Fibroblast of peridontal ligament (primary cell): ENCODE data around the gene EPHA10.

Experiments
- DNase-seq: peaks from one replicate; pipeline ENCODE4 v3.0.0-alpha.2; 2010; ENCODE audit errors: extremely low read depth

The EPHA10 gene

GRCh38 chr1:37676281-37677142 is 88.4 kb downstream of the EPHA10 start:
- no peak for DNase-seq

GRCh38 chr1:37673920-37674319 is 91.0 kb downstream of the EPHA10 start:
- no peak for DNase-seq

GRCh38 chr1:37672136-37672870 is 92.6 kb downstream of the EPHA10 start:
- DNase-seq, result no peak

- DNase-seq, result no peak
Observed at GRCh38 chr1:37671261-37671660, 93.7 kb downstream of the EPHA10 start.

GRCh38 chr1:37670133-37670532 is 94.8 kb downstream of the EPHA10 start:
- DNase-seq, result no peak

GRCh38 chr1:37667023-37667671 is 97.8 kb downstream of the EPHA10 start:
- no peak for DNase-seq

- DNase-seq, result no peak
Observed at GRCh38 chr1:37666241-37666867, 98.6 kb downstream of the EPHA10 start.
